ENCODE results near the gene RRAGD. TPM values are rescaled to one million over a fixed set of nuclear protein-coding genes. Genes with fewer than 3 reads are reported as not detected.

Gene RRAGD
- total and polyA plus RNA-seq, 4 donors: 4.7 to 6.7 (median 5.6) TPM

DNA sequence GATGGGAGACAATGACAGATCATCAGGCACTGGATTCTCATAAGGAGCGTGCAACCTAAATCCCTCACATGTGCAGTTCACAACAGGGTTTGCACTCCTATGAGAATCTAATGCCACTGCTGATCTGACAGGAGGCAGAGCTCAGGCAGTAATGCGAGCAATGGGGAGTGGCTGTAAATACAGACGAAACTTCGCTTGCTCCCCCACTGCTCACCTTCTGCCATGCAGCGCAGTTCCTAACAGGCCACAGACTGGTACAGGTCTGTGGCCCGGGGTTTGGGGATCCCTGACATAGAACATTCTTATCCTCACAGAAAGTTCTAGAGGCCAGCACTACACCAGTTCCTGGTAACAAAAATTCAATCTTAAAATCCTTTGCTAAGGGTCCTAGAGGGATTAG is 23.2 kb downstream of the RRAGD start:
- Histone ChIP-seq H3K27me3 (ENCODE audit: control insufficient read depth in 4 of 4, insufficient read depth in 4 of 4, low read length in 3 of 4) (no peaks in the 10 kb centered on the region), H3K4me1 (ENCODE audit: control insufficient read depth in 4 of 4, insufficient read depth in 4 of 4, low read length in 3 of 4) (no peaks in the 10 kb centered on the region), H3K4me3 (ENCODE audit: low read depth in 1 of 3, low read length in 3 of 3) (no peak overlapping the region), H3K36me3 (ENCODE audit: control insufficient read depth in 4 of 4, insufficient read depth in 3 of 4, low read depth in 1 of 4, low read length in 3 of 4) (no peaks in the 10 kb centered on the region), H3K9me3 (ENCODE audit: control insufficient read depth in 4 of 4, low read length in 3 of 4) (no peaks in the 10 kb centered on the region), H3K9ac (ENCODE audit: low read depth in 1 of 2, low read length in 2 of 2) (no peak overlapping the region), H3K27ac (ENCODE audit: low read depth in 1 of 2, low read length in 2 of 2) (no peak overlapping the region)
- WGBS: 98% methylated on average over 6 of the region's 6 CpGs
- DNase-seq (ENCODE audit: low spot score): no peak
- TF ChIP-seq TAF1 (conservative IDR thresholded peaks at IDR 0.05): no peak
- TF ChIP-seq, protein P1, sequence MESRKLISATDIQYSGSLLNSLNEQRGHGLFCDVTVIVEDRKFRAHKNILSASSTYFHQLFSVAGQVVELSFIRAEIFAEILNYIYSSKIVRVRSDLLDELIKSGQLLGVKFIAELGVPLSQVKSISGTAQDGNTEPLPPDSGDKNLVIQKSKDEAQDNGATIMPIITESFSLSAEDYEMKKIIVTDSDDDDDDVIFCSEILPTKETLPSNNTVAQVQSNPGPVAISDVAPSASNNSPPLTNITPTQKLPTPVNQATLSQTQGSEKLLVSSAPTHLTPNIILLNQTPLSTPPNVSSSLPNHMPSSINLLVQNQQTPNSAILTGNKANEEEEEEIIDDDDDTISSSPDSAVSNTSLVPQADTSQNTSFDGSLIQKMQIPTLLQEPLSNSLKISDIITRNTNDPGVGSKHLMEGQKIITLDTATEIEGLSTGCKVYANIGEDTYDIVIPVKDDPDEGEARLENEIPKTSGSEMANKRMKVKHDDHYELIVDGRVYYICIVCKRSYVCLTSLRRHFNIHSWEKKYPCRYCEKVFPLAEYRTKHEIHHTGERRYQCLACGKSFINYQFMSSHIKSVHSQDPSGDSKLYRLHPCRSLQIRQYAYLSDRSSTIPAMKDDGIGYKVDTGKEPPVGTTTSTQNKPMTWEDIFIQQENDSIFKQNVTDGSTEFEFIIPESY (IDR thresholded peaks at IDR 0.05): no peak
- TF ChIP-seq RXRA (IDR thresholded peaks at IDR 0.05): no peak
- TF ChIP-seq FOXA2 (IDR thresholded peaks at IDR 0.05): no peak
- TF ChIP-seq HNF4G (IDR thresholded peaks at IDR 0.05): no peak
- no peak for TF ChIP-seq RAD21 (IDR thresholded peaks at IDR 0.05)
- TF ChIP-seq HNF4A (conservative IDR thresholded peaks at IDR 0.05): no peak
- no peak for TF ChIP-seq EGR1 (IDR thresholded peaks at IDR 0.05; ENCODE audit: low read depth in 2 of 2)

- no peaks in the 10 kb centered on the region for H3K36me3 ChIP-seq (ENCODE audit: control insufficient read depth in 4 of 4, insufficient read depth in 3 of 4, low read depth in 1 of 4, low read length in 3 of 4)
- TF ChIP-seq RAD21 (IDR thresholded peaks at IDR 0.05) (no peak), HNF4A (conservative IDR thresholded peaks at IDR 0.05) (no peak), SP1 (IDR thresholded peaks at IDR 0.05) (no peak), RXRA (IDR thresholded peaks at IDR 0.05) (no peak), HNF4G (IDR thresholded peaks at IDR 0.05) (no peak), TAF1 (conservative IDR thresholded peaks at IDR 0.05) (no peak), GABPA (IDR thresholded peaks at IDR 0.05 in 1 of 2, conservative IDR thresholded peaks at IDR 0.05 in 1 of 2) (no peak)
- TF ChIP-seq, protein P2, sequence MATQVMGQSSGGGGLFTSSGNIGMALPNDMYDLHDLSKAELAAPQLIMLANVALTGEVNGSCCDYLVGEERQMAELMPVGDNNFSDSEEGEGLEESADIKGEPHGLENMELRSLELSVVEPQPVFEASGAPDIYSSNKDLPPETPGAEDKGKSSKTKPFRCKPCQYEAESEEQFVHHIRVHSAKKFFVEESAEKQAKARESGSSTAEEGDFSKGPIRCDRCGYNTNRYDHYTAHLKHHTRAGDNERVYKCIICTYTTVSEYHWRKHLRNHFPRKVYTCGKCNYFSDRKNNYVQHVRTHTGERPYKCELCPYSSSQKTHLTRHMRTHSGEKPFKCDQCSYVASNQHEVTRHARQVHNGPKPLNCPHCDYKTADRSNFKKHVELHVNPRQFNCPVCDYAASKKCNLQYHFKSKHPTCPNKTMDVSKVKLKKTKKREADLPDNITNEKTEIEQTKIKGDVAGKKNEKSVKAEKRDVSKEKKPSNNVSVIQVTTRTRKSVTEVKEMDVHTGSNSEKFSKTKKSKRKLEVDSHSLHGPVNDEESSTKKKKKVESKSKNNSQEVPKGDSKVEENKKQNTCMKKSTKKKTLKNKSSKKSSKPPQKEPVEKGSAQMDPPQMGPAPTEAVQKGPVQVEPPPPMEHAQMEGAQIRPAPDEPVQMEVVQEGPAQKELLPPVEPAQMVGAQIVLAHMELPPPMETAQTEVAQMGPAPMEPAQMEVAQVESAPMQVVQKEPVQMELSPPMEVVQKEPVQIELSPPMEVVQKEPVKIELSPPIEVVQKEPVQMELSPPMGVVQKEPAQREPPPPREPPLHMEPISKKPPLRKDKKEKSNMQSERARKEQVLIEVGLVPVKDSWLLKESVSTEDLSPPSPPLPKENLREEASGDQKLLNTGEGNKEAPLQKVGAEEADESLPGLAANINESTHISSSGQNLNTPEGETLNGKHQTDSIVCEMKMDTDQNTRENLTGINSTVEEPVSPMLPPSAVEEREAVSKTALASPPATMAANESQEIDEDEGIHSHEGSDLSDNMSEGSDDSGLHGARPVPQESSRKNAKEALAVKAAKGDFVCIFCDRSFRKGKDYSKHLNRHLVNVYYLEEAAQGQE (IDR thresholded peaks at IDR 0.05): no peak
- TF ChIP-seq, protein P3, sequence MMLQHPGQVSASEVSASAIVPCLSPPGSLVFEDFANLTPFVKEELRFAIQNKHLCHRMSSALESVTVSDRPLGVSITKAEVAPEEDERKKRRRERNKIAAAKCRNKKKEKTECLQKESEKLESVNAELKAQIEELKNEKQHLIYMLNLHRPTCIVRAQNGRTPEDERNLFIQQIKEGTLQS (IDR thresholded peaks at IDR 0.05): no peak
- DNase-seq (ENCODE audit: low spot score): no peak
- H3K27me3 ChIP-seq (ENCODE audit: control insufficient read depth in 4 of 4, insufficient read depth in 4 of 4, low read length in 3 of 4): no peaks in the 10 kb centered on the region
- H3K27ac ChIP-seq (ENCODE audit: low read depth in 1 of 2, low read length in 2 of 2): no peak overlapping the region
- H3K4me3 ChIP-seq (ENCODE audit: low read depth in 1 of 3, low read length in 3 of 3): no peak overlapping the region
- H3K4me1 ChIP-seq (ENCODE audit: control insufficient read depth in 4 of 4, insufficient read depth in 4 of 4, low read length in 3 of 4): no peaks in the 10 kb centered on the region
- no peak overlapping the region for H3K9ac ChIP-seq (ENCODE audit: low read depth in 1 of 2, low read length in 2 of 2)
- 95% methylated on average over 9 of the region's 9 CpGs for WGBS
- no peaks in the 10 kb centered on the region for H3K9me3 ChIP-seq (ENCODE audit: control insufficient read depth in 4 of 4, low read length in 3 of 4)
These were observed 24.4 kb downstream of the RRAGD start for GRCh38 chr6:89387516-89388201.

Data from liver (tissue), 9 donors.